ENCODE data around the gene TSPAN9. TPM values are rescaled to one million over a fixed set of nuclear protein-coding genes. Genes with fewer than 3 reads are reported as not detected.

The TSPAN9 gene
- total RNA-seq, 1 donor from 2014 or later: 114 TPM

GRCh38 chr12:3128498-3129293 lies 51.5 kb downstream of the TSPAN9 start:
- Mint-ChIP-seq H3K27ac (ENCODE audit: unreplicated experiment) (no peak overlapping the region), H3K9me3 (ENCODE audit: unreplicated experiment) (peaks cover 5% of the 10 kb centered on the region), H3K4me3 (ENCODE audit: unreplicated experiment) (no peak overlapping the region), H3K27me3 (ENCODE audit: unreplicated experiment) (no peaks in the 10 kb centered on the region), H3K36me3 (ENCODE audit: unreplicated experiment) (peaks cover 18% of the 10 kb centered on the region), H3K4me1 (ENCODE audit: unreplicated experiment) (peaks cover 45% of the 10 kb centered on the region)
- TF ChIP-seq CTCF (IDR thresholded peaks at IDR 0.05): no peak
- no peak for DNase-seq (ENCODE audit: extremely low spot score, unreplicated experiment)

DNA sequence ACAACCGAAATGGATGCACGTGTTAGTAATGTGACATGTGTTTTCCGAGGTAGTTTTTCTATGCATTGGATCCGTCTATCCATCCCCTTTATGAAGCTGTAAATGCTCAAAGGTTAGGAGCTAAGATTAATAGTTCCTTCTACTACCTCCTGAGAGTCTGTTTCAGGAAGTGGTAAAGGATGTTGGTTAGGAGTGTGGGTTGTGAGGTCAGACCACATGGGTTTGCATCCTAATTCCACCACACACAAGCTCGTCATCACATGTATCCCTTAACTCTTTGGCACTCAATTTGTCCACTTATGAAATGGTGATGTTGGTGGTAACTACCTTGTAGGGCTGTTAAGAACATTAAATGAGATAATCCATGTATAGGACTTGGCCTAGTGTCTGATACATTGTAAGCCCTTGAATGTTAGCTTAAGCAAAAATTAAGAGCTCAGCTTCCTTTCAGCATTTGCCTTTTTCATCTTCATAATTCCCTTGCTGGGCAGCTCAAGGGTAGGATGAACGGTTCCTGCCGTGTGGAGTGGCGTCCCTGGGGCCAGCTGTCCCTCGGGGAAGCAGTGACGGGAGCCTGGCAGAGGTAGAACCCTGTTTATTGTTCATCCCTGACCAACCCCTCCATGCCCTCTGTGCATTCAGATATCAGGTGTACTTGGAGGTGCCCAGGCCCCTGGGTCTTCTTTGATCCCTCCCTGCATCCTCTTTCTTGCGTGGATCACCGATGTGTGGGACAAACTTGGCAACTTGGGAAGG lies 52.3 kb downstream of the TSPAN9 start:
- no peak overlapping the region for H3K27ac Mint-ChIP-seq (ENCODE audit: unreplicated experiment)
- H3K4me3 Mint-ChIP-seq (ENCODE audit: unreplicated experiment): no peak overlapping the region
- H3K36me3 Mint-ChIP-seq (ENCODE audit: unreplicated experiment): peaks cover 14% of the 10 kb centered on the region
- no peak for TF ChIP-seq CTCF (IDR thresholded peaks at IDR 0.05)
- H3K4me1 Mint-ChIP-seq (ENCODE audit: unreplicated experiment): peaks cover 49% of the 10 kb centered on the region
- H3K9me3 Mint-ChIP-seq (ENCODE audit: unreplicated experiment): peaks cover 5% of the 10 kb centered on the region
- no peak for DNase-seq (ENCODE audit: extremely low spot score, unreplicated experiment)
- no peaks in the 10 kb centered on the region for H3K27me3 Mint-ChIP-seq (ENCODE audit: unreplicated experiment)

DNA sequence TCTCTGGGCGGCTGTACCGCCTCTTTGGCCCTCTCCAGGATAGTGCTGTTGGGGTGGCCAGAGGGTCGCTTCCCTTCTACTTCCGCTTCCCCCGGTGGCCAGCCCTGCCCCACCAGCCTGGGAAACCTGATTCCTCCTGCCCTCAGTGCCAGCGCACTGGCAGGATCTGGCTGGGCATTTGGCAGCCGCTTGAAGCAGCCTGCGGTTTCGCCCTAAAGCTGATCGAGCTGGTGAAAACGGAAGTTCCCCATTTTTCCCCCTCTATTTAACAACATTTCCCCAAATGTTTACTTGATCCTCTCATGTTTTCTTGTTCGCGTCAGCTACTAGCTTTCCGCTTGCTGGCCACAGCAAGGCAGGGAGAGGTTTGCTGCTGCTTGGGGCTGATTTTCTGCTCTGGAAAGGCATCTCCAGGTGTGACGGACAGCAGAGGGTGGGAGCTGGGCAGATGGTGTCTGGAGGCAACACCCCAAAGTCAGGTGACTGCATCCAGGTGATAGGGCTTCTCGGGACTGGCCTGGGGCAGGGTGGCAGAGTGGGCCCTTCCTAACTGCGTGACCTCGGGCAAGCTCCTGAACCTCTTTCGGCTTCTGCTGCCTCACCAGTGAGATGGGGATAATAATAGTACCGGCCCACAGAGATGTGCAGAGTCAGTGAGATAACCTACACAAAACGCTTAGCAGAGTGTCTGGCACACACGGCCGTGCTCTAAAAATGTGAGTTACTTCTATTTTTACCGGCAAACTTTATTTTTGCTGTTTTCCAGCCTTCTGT lies 53.1 kb downstream of the TSPAN9 start:
- TF ChIP-seq CTCF (IDR thresholded peaks at IDR 0.05): no peak
- no peak for DNase-seq (ENCODE audit: extremely low spot score, unreplicated experiment)
- Mint-ChIP-seq H3K27ac (ENCODE audit: unreplicated experiment) (no peak overlapping the region), H3K9me3 (ENCODE audit: unreplicated experiment) (peaks cover 5% of the 10 kb centered on the region), H3K4me3 (ENCODE audit: unreplicated experiment) (no peak overlapping the region), H3K36me3 (ENCODE audit: unreplicated experiment) (peaks cover 14% of the 10 kb centered on the region), H3K4me1 (ENCODE audit: unreplicated experiment) (peaks cover 52% of the 10 kb centered on the region), H3K27me3 (ENCODE audit: unreplicated experiment) (no peaks in the 10 kb centered on the region)

DNA sequence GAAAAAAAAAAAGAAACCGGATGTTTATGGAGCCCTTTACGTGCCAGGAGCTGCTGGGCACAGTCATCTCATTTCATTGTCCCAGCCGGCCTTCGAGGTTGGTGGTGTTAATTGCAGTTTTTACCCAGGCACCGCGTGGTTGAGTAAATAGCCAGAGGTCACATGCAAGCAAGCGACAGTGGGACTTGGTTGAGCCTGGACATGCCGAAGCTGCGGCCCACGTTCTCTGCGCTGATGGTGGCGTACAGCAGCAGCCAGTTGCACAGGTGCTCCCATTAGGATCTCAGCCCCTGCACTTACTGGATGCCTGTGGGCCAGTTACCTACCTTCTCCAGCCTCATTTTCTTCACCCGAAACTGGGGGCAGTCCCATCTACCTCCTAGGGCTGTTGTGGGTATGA lies 54.0 kb downstream of the TSPAN9 start:
- no peak for TF ChIP-seq CTCF (IDR thresholded peaks at IDR 0.05)
- Mint-ChIP-seq H3K9me3 (ENCODE audit: unreplicated experiment) (no peaks in the 10 kb centered on the region), H3K36me3 (ENCODE audit: unreplicated experiment) (peaks cover 6% of the 10 kb centered on the region), H3K27ac (ENCODE audit: unreplicated experiment) (no peak overlapping the region), H3K4me3 (ENCODE audit: unreplicated experiment) (no peak overlapping the region), H3K27me3 (ENCODE audit: unreplicated experiment) (no peaks in the 10 kb centered on the region), H3K4me1 (ENCODE audit: unreplicated experiment) (peaks cover 58% of the 10 kb centered on the region)
- no peak for DNase-seq (ENCODE audit: extremely low spot score, unreplicated experiment)
